NCI-H2196 (cell line): ENCODE results near the gene CFTR.
"Not testable (repeated sequence)": the region's sequence is repeated elsewhere in the genome, so short reads cannot be mapped to it uniquely, and the experiment has no call there.

Source experiments
- DNase-seq: peaks from one replicate; lab custom pipeline; 2025; ENCODE audit not compliant: unreplicated experiment; lab: John Stamatoyannopoulos, UW

CFTR gene

GRCh38 chr7:117683430-117684175 is 203.8 kb downstream of the CFTR start:
- DNase-seq: no peak

GRCh38 chr7:117685795-117686194 is 206.0 kb downstream of the CFTR start:
- DNase-seq: no peak

- no peak for DNase-seq
These were observed 206.6 kb downstream of the CFTR start for GRCh38 chr7:117686311-117686935.

- no peak for DNase-seq
These were observed 208.3 kb downstream of the CFTR start for GRCh38 chr7:117688126-117688525.

GRCh38 chr7:117689406-117689805 is 209.6 kb downstream of the CFTR start:
- no peak for DNase-seq

GRCh38 chr7:117690147-117690546 is 210.3 kb downstream of the CFTR start:
- no peak for DNase-seq

GRCh38 chr7:117692338-117692737 is 212.5 kb downstream of the CFTR start:
- no peak for DNase-seq

GRCh38 chr7:117698018-117698417 is 218.2 kb downstream of the CFTR start:
- DNase-seq: no peak

- no peak for DNase-seq
These were observed 224.2 kb downstream of the CFTR start for GRCh38 chr7:117704063-117704462.

GRCh38 chr7:117705630-117706029 is 225.8 kb downstream of the CFTR start:
- no peak for DNase-seq

- DNase-seq: no peak
These were observed 226.4 kb downstream of the CFTR start for GRCh38 chr7:117706210-117706609.

- DNase-seq: no peak
These were observed 227.3 kb downstream of the CFTR start for GRCh38 chr7:117707080-117707479.

- not testable (repeated sequence) for DNase-seq
These were observed 228.3 kb downstream of the CFTR start for GRCh38 chr7:117708173-117708572.

GRCh38 chr7:117711556-117711955 is 231.7 kb downstream of the CFTR start:
- no peak for DNase-seq

- peak; percentile 73 for DNase-seq
These were observed 236.1 kb downstream of the CFTR start for GRCh38 chr7:117715784-117716445.

- DNase-seq: no peak
These were observed 237.0 kb downstream of the CFTR start for GRCh38 chr7:117716707-117717299.

- no peak for DNase-seq
These were observed 237.5 kb downstream of the CFTR start for GRCh38 chr7:117717357-117717756.
